GM12872 (cell line): Measurements from ENCODE around the gene TMEM229B.

Source experiments
- CTCF ChIP-seq: IDR thresholded peaks from 3 replicates; pipeline ENCODE4 v1.5.1; 2011; ENCODE audit warnings: low read depth, mild to moderate bottlenecking, low read length, moderate library complexity; ENCODE audit not compliant: insufficient read depth

TMEM229B gene

GRCh38 chr14:67493092-67493717 is 4.7 kb upstream of the TMEM229B start:
- TF ChIP-seq CTCF, result no peak

- no peak for TF ChIP-seq CTCF
Observed at GRCh38 chr14:67492538-67492937, 4.0 kb upstream of the TMEM229B start.

DNA sequence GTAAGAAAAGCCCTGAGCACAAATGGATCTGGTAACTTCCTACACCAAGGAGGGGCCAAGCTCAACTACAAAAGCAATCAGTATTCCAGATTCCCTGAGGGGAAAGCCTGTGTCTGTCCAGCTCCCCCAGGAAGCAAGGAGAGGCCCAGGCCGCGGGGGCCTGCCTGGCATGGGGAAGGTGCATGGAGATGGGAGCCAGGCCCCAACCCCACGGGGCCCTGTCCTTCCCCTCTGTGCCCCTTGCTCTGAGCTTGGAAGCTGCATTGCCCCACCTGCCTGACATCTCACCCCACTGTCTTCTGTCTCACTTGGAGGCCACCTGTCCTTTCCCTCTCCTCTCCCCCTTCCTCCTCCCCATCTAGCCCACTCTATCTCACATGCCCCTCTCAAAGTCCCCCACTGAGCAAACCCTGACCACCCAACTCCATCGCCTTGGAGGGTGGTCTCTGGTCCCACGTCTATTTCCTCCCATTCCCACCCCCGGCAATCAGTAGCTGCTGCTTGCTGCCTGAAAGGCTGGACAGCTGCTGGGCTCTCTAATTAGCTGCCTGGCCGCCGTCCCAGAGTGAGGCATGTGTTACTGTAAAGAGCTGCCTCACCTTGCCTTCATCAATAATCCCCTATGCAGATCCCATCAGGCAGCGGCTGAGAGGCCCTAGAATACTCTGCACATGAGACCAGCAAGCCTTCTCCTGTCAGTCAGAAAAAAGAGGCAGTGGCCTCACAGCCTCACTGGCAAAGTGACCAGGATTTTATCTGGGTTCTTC is 3.4 kb upstream of the TMEM229B start:
- TF ChIP-seq CTCF, result no peak

- TF ChIP-seq CTCF, result no peak
Observed at GRCh38 chr14:67491285-67491684, 2.8 kb upstream of the TMEM229B start.

GRCh38 chr14:67490196-67490595 is 1.7 kb upstream of the TMEM229B start:
- TF ChIP-seq CTCF, result no peak

GRCh38 chr14:67487332-67487731 is 1.2 kb downstream of the TMEM229B start:
- TF ChIP-seq CTCF, result no peak

DNA sequence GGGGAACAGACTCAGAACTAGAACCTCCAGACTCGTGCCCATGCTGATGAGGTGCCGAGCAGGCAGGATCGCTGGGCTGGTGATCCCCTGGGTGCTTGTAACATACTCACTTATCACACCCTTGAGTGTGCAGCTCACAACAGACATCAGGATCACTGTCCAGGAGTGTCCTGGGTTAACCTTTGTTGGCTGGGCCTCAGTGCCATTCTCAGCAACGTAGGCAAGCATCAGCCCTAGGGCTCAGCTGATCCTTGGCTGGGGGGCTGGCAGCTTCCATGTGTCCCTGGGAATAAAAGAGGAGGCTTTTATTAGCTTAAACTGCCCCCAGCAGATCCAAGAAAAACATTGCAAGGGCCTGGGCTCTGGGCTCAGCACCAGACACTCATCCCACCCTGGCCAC is 1.6 kb downstream of the TMEM229B start:
- TF ChIP-seq CTCF, result no peak
